Activated CD8-positive, alpha-beta T cell treated with anti-CD3 and anti-CD28 coated beads, Interleukin-2, amount 10 ng/mL, durations not matched to agents 7 days and 5 days (primary cell): ENCODE results near the gene ALDH1L2. TPM values are rescaled to one million over a fixed set of nuclear protein-coding genes. Genes with fewer than 3 reads are reported as not detected.

ENCODE experiments used
- ATAC-seq: fragments of 150-1000 bp; cut with Tn5 transposase; one replicate; pipeline ENCODE4 v1.10.0; 2021; ENCODE audit warnings: moderate library complexity
- CTCF ChIA-PET: fragments of 350-600 bp; sonication (Branson Sonifier 250); formaldehyde crosslinking; loops from one replicate; lab custom pipeline; 2021; ENCODE audit warnings: antibody characterized with exemption; lab: Charles Lee
- POLR2A ChIA-PET: fragments of 350-600 bp; sonication (Branson Sonifier 250); formaldehyde crosslinking; loops from one replicate; lab custom pipeline; 2021; ENCODE audit warnings: antibody characterized with exemption; lab: Charles Lee
- DNase-seq: peaks from one replicate; pipeline ENCODE4 v3.0.0-alpha.2; 2020
- H3K27ac Mint-ChIP-seq: one replicate; pipeline ENCODE4 v1.8.0; 2021; ENCODE audit warnings: mild to moderate bottlenecking, mixed read lengths
- H3K27me3 Mint-ChIP-seq: one replicate; pipeline ENCODE4 v1.8.0; 2021; ENCODE audit warnings: low read depth, mixed read lengths
- H3K36me3 Mint-ChIP-seq: one replicate; pipeline ENCODE4 v1.8.0; 2021; ENCODE audit warnings: low read depth, mixed read lengths
- H3K4me1 Mint-ChIP-seq: one replicate; pipeline ENCODE4 v1.8.0; 2021; ENCODE audit warnings: low read depth, mixed read lengths
- H3K4me3 Mint-ChIP-seq: one replicate; pipeline ENCODE4 v1.8.0; 2021; ENCODE audit warnings: mild to moderate bottlenecking, mixed read lengths
- H3K9me3 Mint-ChIP-seq: one replicate; pipeline ENCODE4 v1.8.0; 2022; ENCODE audit warnings: mixed read lengths; ENCODE audit not compliant: insufficient read depth
- total RNA-seq, 2 experiments: library from RNA; stranded (reverse); gene quantifications; one replicate each; pipeline ENCODE4 v1.2.3, GENCODE V29; 2021

Gene ALDH1L2
- total RNA-seq, 2 experiments from 2014 or later = 0.18 to 0.21 TPM

DNA sequence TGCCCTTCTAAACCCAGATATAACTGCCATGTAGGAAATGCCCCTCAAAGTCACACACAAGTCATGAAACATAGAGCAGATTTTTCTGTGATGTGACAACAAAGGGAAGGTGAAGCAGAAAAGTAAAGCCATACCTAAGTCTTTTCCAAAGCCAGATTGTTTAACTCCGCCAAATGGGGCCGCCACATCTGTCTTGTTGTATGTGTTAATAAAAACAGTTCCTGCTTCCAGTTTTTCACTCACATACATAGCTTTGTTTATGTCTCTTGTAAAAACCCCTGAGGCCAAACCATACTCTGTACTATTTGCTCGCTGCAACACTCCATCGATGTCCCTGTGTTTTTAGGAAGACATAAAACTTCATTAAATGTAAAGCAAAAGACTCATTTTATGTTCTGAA, 57.8 kb downstream of the ALDH1L2 start:
- Mint-ChIP-seq H3K4me1 (peaks cover 7% of the 10 kb centered on the region), H3K36me3 (no peaks in the 10 kb centered on the region), H3K27ac (no peak overlapping the region), H3K9me3 (no peaks in the 10 kb centered on the region), H3K4me3 (no peak overlapping the region), H3K27me3 (no peaks in the 10 kb centered on the region)
- CTCF ChIA-PET = interaction anchor here (3.0 kb wide), 1 partner anchor 12 kb away, joined by 9 read pairs; no protein-coding TSS in a partner anchor
- DNase-seq = no peak
- POLR2A ChIA-PET = no interaction called here
- no peak for ATAC-seq

DNA sequence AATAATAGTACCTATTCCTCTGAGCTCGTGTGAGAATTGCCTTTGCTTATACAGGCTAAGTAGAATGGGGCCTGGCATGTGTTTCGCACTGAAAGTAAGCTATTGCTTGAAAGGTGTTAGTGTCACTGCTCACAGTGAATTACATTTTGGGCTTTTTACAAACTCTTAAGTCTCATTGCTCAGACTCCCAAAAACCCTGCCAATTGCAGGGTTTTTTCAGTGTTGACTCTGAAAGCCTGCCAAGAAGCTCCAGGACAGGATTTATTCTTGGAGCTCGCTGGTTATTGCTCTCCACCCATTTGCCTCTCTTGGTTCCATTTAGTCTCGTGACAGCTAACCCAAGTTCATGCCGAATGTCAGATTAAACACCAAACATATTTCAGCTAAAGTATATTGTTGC, 58.4 kb downstream of the ALDH1L2 start:
- H3K9me3 Mint-ChIP-seq = no peaks in the 10 kb centered on the region
- no peak overlapping the region for H3K27ac Mint-ChIP-seq
- H3K36me3 Mint-ChIP-seq = no peaks in the 10 kb centered on the region
- ATAC-seq (no peak), DNase-seq (no peak)
- CTCF ChIA-PET = interaction anchor here (0.9 to 3.0 kb wide), 2 partner anchors 13 to 27 kb away, joined by 3 to 9 read pairs; no protein-coding TSS in a partner anchor
- no peak overlapping the region for H3K4me3 Mint-ChIP-seq
- H3K4me1 Mint-ChIP-seq = peaks cover 2% of the 10 kb centered on the region
- POLR2A ChIA-PET = interaction anchor here (0.7 kb wide), 1 partner anchor 343 kb away, joined by 3 read pairs; no protein-coding TSS in a partner anchor
- H3K27me3 Mint-ChIP-seq = no peaks in the 10 kb centered on the region

DNA sequence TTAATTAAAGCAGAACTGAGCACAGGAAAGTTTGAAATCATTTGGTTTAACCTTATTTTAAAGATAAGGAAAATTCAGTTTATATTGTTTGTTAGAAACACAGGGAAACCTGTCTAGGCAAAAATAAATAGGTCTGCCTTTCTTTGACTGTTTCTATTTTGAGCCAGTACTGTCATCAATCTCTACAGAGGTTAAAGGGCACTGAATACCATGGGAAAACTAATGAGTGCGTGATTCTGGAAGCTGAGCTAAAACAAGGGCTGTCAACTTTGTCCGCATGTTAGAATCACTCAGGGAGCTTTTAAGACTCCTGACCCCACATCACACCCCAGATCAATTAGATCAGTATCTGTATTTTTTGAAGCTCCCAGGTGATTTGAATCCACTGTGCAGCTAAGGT, 59.3 kb downstream of the ALDH1L2 start:
- DNase-seq = no peak
- H3K4me1 Mint-ChIP-seq = no peaks in the 10 kb centered on the region
- ATAC-seq = no peak
- H3K4me3 Mint-ChIP-seq = no peak overlapping the region
- no peak overlapping the region for H3K27ac Mint-ChIP-seq
- no peaks in the 10 kb centered on the region for H3K9me3 Mint-ChIP-seq
- no peaks in the 10 kb centered on the region for H3K27me3 Mint-ChIP-seq
- CTCF ChIA-PET = interaction anchor here (3.0 kb wide), 1 partner anchor 13 kb away, joined by 9 read pairs; no protein-coding TSS in a partner anchor
- POLR2A ChIA-PET = no interaction called here
- H3K36me3 Mint-ChIP-seq = no peaks in the 10 kb centered on the region

DNA sequence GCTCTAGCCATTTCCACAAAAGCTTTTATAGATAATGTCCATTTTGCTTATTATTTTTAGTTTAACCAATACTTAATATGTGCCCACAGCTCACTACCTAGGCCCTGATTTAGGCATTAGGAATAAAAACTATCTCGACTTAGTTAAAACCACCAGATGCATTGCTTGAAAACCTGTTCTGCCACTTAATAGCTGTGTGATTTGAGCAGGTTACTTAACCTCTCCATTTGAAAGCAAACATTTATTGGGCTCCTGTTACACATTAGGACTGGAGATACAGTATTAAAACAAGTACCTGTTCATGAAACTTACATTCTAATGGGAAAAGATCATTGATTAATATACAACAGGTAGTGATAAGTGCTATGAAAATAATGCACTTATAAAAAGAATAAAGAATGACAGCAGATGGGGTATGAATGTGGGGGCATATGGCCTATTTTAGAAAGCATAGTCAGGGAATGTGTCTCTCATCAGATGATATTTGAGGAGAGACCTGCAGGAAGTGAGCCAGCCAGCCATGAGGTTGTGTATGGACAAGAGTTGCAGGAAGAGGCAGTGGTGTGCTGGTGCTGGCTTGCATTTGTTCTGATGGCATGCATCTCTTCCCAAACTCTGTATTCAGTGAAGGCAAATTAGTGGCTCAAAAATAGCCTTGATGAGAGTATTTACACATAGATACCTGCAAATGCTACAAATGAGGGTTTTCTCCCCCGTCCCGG, 63.9 kb downstream of the ALDH1L2 start:
- no peaks in the 10 kb centered on the region for H3K4me1 Mint-ChIP-seq
- no peak overlapping the region for H3K27ac Mint-ChIP-seq
- no peak overlapping the region for H3K4me3 Mint-ChIP-seq
- H3K27me3 Mint-ChIP-seq = no peaks in the 10 kb centered on the region
- POLR2A ChIA-PET = no interaction called here
- CTCF ChIA-PET = no interaction called here
- H3K36me3 Mint-ChIP-seq = peaks cover 8% of the 10 kb centered on the region
- no peak for DNase-seq
- ATAC-seq = no peak
- H3K9me3 Mint-ChIP-seq = no peaks in the 10 kb centered on the region

DNA sequence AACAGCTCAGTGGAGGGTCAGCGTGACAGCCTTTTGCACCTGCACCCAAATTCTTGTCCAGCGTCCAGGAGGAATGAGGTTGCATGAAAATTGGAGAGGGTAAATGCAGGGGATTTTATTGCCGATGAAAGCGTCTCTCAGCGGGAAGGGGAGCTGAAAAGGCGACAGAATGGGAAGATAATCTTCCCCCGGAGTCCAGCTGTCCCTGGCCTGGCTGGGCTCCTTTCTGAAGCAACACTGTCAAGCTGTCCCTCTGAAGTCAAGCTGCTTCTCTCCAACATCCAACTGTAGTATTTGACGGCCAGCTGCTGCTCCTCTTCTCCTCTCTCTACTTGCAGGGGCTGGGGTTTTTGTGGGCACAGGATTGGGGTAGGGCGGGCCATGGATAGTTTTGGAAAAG, 65.5 kb downstream of the ALDH1L2 start:
- ATAC-seq (no peak), DNase-seq (no peak)
- H3K9me3 Mint-ChIP-seq = no peaks in the 10 kb centered on the region
- no peak overlapping the region for H3K4me3 Mint-ChIP-seq
- ChIA-PET POLR2A (no interaction called here), CTCF (no interaction called here)
- no peaks in the 10 kb centered on the region for H3K27me3 Mint-ChIP-seq
- no peak overlapping the region for H3K27ac Mint-ChIP-seq
- peaks cover 15% of the 10 kb centered on the region for H3K36me3 Mint-ChIP-seq
- H3K4me1 Mint-ChIP-seq = no peaks in the 10 kb centered on the region

DNA sequence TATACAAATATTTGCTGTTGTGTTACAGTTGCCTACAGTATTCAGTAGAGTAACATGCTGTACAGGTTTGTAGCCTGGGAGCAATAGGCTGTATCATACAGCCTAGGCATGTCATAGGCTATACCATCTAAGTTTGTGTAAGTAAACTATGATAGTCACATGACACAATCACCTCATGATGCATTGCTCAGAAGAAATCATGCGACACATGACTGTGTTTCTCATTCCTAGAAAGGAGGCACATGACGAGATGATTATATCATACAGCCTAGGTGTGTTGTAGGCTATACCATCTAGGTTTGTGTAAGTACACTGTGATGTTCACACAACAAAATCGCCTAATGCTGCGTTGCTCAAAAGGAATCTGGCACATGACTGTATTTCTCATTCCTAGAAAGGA, 66.2 kb downstream of the ALDH1L2 start:
- Mint-ChIP-seq H3K9me3 (no peaks in the 10 kb centered on the region), H3K36me3 (peaks cover 23% of the 10 kb centered on the region), H3K27me3 (no peaks in the 10 kb centered on the region), H3K4me1 (no peaks in the 10 kb centered on the region), H3K27ac (no peak overlapping the region), H3K4me3 (no peak overlapping the region)
- DNase-seq = no peak
- ChIA-PET CTCF (no interaction called here), POLR2A (no interaction called here)
- ATAC-seq = no peak

DNA sequence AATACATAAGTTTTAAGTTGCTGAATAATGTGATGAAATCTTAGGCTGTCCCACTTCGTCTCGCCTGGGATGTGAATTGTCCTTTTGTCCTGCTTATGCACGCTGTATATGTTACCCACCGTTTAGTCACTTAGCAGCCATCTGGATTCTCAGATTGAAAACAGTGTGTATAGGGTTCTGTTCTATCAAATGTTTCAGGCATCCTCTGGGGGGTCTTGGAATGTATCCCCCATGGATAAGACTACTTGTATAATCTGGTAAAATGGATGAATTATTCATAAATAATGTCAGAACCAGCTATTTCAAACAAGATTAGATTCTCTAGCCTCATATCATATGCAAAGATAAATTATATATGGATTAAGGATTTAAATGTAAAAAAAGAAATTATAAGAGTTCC, 68.7 kb downstream of the ALDH1L2 start:
- Mint-ChIP-seq H3K27ac (no peak overlapping the region), H3K4me3 (no peak overlapping the region), H3K4me1 (no peaks in the 10 kb centered on the region), H3K36me3 (peaks cover 48% of the 10 kb centered on the region), H3K27me3 (no peaks in the 10 kb centered on the region), H3K9me3 (peaks cover 2% of the 10 kb centered on the region)
- POLR2A ChIA-PET = no interaction called here
- ATAC-seq (no peak), DNase-seq (no peak)
- CTCF ChIA-PET = interaction anchor here (1.1 kb wide), 1 partner anchor 57 kb away, joined by 3 read pairs; no protein-coding TSS in a partner anchor

DNA sequence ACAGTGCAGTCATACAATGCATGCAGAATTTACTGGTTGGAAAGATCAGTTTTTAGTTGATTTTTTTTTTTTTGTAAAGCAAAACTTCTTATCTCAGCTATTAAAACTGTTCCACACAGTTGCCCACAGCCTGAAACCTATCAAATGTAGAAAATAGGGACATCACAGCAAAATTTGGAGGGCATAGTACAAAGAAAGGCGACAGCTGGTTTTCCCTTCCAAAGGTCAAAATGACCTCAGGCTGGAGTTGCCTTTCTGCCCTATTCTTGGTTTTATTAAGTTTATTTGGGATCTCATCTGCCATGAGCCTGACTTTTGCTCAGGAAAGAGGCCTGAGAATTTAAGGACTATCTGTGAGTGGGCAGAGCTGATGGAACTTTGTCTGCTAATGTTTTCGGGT, 69.7 kb downstream of the ALDH1L2 start:
- ATAC-seq (no peak), DNase-seq (no peak)
- Mint-ChIP-seq H3K4me3 (no peak overlapping the region), H3K27ac (no peak overlapping the region), H3K27me3 (no peaks in the 10 kb centered on the region), H3K9me3 (peaks cover 11% of the 10 kb centered on the region), H3K36me3 (peaks cover 57% of the 10 kb centered on the region), H3K4me1 (no peaks in the 10 kb centered on the region)
- POLR2A ChIA-PET = no interaction called here
- CTCF ChIA-PET = no interaction called here

DNA sequence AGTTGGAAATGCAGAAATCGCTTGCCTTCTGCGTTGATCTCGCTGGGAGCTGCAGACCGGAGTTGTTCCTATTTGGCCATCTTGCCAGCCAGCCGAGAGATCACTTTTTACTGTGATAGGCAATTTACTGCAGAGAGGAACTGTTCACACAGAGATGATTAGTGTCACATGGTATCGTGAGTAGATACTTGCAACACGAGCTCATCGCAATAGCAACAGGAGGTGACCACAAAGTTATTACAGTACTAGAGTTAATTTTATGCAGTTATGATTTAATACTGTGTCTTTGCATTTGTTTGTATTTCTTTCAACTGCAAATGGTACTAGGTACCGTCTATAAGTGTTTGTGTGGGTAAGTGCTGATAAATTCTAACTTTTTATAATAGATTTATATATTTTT, 70.4 kb downstream of the ALDH1L2 start:
- no peak overlapping the region for H3K4me3 Mint-ChIP-seq
- H3K27ac Mint-ChIP-seq = no peak overlapping the region
- DNase-seq (no peak), ATAC-seq (no peak)
- no peaks in the 10 kb centered on the region for H3K27me3 Mint-ChIP-seq
- peaks cover 64% of the 10 kb centered on the region for H3K36me3 Mint-ChIP-seq
- peaks cover 18% of the 10 kb centered on the region for H3K9me3 Mint-ChIP-seq
- POLR2A ChIA-PET = interaction anchor here (0.6 kb wide), 1 partner anchor 24 kb away, joined by 3 read pairs; no protein-coding TSS in a partner anchor
- CTCF ChIA-PET = no interaction called here
- no peaks in the 10 kb centered on the region for H3K4me1 Mint-ChIP-seq

DNA sequence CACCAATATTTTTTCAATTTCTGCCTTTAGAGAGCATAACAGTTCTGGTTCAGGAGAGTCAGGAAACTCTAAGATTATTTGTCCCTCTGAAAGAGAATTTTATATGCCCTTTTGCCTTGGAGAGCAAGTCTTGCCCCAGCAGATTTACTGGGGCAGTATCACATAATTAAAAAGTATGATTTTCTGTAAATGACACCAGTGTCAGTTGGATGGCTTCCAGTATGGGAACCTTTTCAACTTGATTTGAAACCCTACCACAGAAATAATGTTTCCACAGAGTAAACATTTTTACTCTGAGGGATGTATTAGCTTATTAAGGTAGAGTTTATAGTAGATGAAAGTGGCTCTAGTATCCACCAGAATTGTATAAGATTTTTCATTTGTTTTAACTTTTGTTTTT, 82.8 kb downstream of the ALDH1L2 start:
- Mint-ChIP-seq H3K27me3 (no peaks in the 10 kb centered on the region), H3K27ac (no peak overlapping the region), H3K4me1 (peaks cover 3% of the 10 kb centered on the region), H3K36me3 (peaks cover 86% of the 10 kb centered on the region), H3K4me3 (no peak overlapping the region), H3K9me3 (peaks cover 4% of the 10 kb centered on the region)
- ATAC-seq = no peak
- DNase-seq = no peak
- ChIA-PET POLR2A (no interaction called here), CTCF (interaction anchor here (1.6 kb wide), 1 partner anchor 211 kb away, joined by 3 read pairs; no protein-coding TSS in a partner anchor)

DNA sequence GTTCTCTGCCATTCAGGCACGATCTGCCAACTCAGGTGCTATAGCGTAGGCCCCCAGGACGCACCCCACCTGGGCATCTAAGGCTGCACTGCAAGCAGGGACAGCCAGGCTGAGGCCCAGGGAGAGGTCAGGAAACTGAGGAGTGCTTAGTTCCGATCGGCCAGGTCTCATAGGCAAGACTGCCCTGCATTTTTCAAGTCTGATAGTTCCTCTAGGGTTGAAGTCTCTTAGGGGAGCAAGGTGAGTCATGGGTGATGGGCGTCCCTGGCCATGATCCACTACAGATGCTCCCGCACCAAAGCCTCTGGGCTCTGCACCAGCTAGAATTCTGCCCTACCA, 84.9 kb downstream of the ALDH1L2 start:
- DNase-seq (no peak), ATAC-seq (no peak)
- Mint-ChIP-seq H3K27me3 (no peaks in the 10 kb centered on the region), H3K4me1 (peaks cover 3% of the 10 kb centered on the region), H3K9me3 (peaks cover 4% of the 10 kb centered on the region), H3K4me3 (no peak overlapping the region), H3K27ac (no peak overlapping the region), H3K36me3 (peaks cover 85% of the 10 kb centered on the region)
- ChIA-PET CTCF (no interaction called here), POLR2A (interaction anchor here (0.6 kb wide), 1 partner anchor 115 kb away, joined by 3 read pairs; no protein-coding TSS in a partner anchor)

DNA sequence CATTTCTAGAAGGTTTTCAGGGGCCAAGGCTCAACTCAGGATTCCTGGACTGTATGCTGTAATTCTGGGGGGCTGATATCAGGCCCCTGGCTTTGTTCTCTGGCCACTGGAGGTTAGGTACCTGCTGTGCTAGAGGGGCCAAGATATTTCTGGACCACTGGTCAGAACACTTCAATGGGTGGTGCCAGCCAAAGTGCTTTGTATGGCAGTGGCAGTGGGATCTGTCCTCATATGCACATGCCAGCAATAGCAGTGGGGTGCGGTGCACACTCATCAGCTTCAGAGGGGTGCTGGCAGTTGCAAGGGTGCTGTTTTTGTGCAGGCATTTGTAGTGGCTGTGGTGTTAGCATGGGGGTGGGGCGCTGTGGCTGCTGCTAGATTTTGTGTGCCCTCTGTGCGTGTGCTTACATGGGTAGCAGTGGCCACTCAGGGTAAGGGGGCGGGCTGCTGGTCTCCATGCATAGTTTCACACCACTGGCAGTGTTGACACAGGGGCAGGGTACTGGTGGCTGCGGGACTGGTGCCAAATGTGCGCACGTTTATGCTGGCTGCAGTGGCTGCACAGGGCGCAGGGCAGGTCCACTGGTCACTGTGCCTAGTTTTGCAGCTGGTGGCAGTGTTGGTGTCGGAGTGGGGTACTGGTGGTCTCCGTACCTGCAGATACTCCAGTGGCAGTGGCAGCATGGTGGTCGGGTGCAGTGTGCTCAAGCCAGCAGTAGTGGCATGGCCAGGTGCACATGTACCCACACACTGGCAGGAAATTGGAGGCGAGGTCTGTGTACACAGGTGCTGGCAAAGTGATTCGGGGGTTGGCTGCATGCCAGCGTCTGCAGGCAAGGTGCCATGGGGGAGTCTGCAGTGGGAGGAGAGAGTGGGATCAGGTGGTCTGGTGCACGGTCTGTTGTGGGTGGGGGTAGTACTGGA, 85.6 kb downstream of the ALDH1L2 start:
- Mint-ChIP-seq H3K27ac (no peak overlapping the region), H3K27me3 (no peaks in the 10 kb centered on the region), H3K9me3 (peaks cover 4% of the 10 kb centered on the region), H3K4me3 (no peak overlapping the region), H3K4me1 (peaks cover 3% of the 10 kb centered on the region), H3K36me3 (peaks cover 84% of the 10 kb centered on the region)
- POLR2A ChIA-PET = no interaction called here
- CTCF ChIA-PET = no interaction called here
- DNase-seq = no peak
- no peak for ATAC-seq
